ENCODE results near the gene LYPLAL1.

DNA sequence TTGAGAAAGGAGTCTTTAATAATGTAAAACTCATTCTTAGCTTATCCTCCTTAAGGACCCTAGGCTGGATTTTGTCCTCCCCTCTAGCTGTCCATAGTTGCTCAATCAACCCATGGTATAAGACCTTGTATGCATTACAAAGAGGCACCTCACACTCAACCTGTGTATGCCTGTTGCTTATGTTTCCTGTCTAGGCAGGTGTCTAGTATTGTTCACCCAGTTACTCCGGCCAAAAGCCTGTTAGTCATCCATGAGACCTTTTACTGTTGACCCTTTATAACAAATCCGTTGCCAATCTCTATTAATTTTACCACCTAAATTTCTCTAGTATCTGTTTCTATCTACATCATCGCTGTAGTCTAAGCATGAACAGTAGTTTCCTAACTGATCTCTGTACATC lies 3.7 kb downstream of the LYPLAL1 start:
- TF ChIP-seq, protein P1, sequence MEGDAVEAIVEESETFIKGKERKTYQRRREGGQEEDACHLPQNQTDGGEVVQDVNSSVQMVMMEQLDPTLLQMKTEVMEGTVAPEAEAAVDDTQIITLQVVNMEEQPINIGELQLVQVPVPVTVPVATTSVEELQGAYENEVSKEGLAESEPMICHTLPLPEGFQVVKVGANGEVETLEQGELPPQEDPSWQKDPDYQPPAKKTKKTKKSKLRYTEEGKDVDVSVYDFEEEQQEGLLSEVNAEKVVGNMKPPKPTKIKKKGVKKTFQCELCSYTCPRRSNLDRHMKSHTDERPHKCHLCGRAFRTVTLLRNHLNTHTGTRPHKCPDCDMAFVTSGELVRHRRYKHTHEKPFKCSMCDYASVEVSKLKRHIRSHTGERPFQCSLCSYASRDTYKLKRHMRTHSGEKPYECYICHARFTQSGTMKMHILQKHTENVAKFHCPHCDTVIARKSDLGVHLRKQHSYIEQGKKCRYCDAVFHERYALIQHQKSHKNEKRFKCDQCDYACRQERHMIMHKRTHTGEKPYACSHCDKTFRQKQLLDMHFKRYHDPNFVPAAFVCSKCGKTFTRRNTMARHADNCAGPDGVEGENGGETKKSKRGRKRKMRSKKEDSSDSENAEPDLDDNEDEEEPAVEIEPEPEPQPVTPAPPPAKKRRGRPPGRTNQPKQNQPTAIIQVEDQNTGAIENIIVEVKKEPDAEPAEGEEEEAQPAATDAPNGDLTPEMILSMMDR (optimal IDR thresholded peaks at IDR 0.05 in 1 of 3, IDR thresholded peaks at IDR 0.05 in 1 of 3, conservative IDR thresholded peaks at IDR 0.05 in 1 of 3; ENCODE audit: extremely low read depth in 1 of 3, insufficient read depth in 2 of 3, low read length in 3 of 3) = no peak
- no peak for TF ChIP-seq EZH2 (IDR thresholded peaks at IDR 0.05; ENCODE audit: low read length)
